Stomach smooth muscle (tissue), 2 donors: ENCODE measurements around the gene CUEDC1.
A peak's percentile ranks its signal among the peaks of the same experiment; 100 is the strongest.
"Not testable (repeated sequence)": the region's sequence is repeated elsewhere in the genome, so short reads cannot be mapped to it uniquely, and the experiment has no call there.

ENCODE experiments used
- H3K27ac ChIP-seq: one replicate; pipeline ENCODE4 v1.7.0; 2013; ENCODE audit warnings: mild to moderate bottlenecking, low read length, inconsistent platforms
- H3K27me3 ChIP-seq, 2 donors: one replicate each; pipeline ENCODE4 v1.7.0; 2013; ENCODE audit warnings: low read length in 2 of 2; ENCODE audit not compliant: insufficient read depth in 2 of 2, control insufficient read depth in 1 of 2
- H3K36me3 ChIP-seq, 2 donors: one replicate each; pipeline ENCODE4 v1.7.0; 2013; ENCODE audit warnings: low read length in 2 of 2; ENCODE audit not compliant: control insufficient read depth in 2 of 2, insufficient read depth in 2 of 2
- H3K4me1 ChIP-seq: one replicate; pipeline ENCODE4 v1.7.0; 2013; ENCODE audit warnings: low read length; ENCODE audit not compliant: control insufficient read depth, insufficient read depth
- H3K4me3 ChIP-seq, 2 donors: one replicate each; pipeline ENCODE4 v1.7.0; 2013; ENCODE audit warnings: low read length in 2 of 2
- H3K9ac ChIP-seq, 2 donors: one replicate each; pipeline ENCODE4 v1.7.0; 2013; ENCODE audit warnings: low read length in 2 of 2, mild to moderate bottlenecking in 1 of 2
- H3K9me3 ChIP-seq, 2 donors: one replicate each; pipeline ENCODE4 v1.7.0; 2013; ENCODE audit warnings: low read length in 2 of 2; ENCODE audit not compliant: control insufficient read depth in 2 of 2
- donor health status: healthy.
- donor health status: Pancreatic carcinoma.

Gene CUEDC1

GRCh38 chr17:57984261-57984890, 29.2 kb upstream of the CUEDC1 start:
- H3K9me3 ChIP-seq, result no peaks in the 10 kb centered on the region
- no peaks in the 10 kb centered on the region for H3K27me3 ChIP-seq
- peak overlapping the region; percentile 12 to 36 for H3K4me3 ChIP-seq
- peaks cover 10 to 21% of the 10 kb centered on the region in 2 donors for H3K36me3 ChIP-seq
- H3K9ac ChIP-seq, result peak overlapping the region; percentile 16 to 37
- H3K4me1 ChIP-seq, result peaks cover 35% of the 10 kb centered on the region
- H3K27ac ChIP-seq, result peak overlapping the region; percentile 19

- H3K36me3 ChIP-seq, result peaks cover 10 to 30% of the 10 kb centered on the region in 2 donors
- no peak overlapping the region for H3K27ac ChIP-seq
- no peaks in the 10 kb centered on the region for H3K9me3 ChIP-seq
- H3K9ac ChIP-seq, result no peak overlapping the region
- peak overlapping the region in 1 of 2 donors; percentile 12 for H3K4me3 ChIP-seq
- no peaks in the 10 kb centered on the region for H3K27me3 ChIP-seq
- H3K4me1 ChIP-seq, result peaks cover 38% of the 10 kb centered on the region
These were observed 28.2 kb upstream of the CUEDC1 start for GRCh38 chr17:57983446-57983845.

GRCh38 chr17:57982452-57983170, 27.4 kb upstream of the CUEDC1 start:
- Histone ChIP-seq H3K4me1 (peaks cover 38% of the 10 kb centered on the region), H3K4me3 (peak overlapping the region in 1 of 2 donors; percentile 31), H3K9me3 (no peaks in the 10 kb centered on the region), H3K27ac (peak overlapping the region; percentile 1), H3K36me3 (peaks cover 10 to 37% of the 10 kb centered on the region in 2 donors), H3K27me3 (no peaks in the 10 kb centered on the region), H3K9ac (no peak overlapping the region)

GRCh38 chr17:57980522-57980921, 25.3 kb upstream of the CUEDC1 start:
- Histone ChIP-seq H3K9ac (no peak overlapping the region), H3K4me3 (no peak overlapping the region), H3K27ac (no peak overlapping the region), H3K27me3 (no peaks in the 10 kb centered on the region), H3K9me3 (no peaks in the 10 kb centered on the region), H3K36me3 (peaks cover 22 to 54% of the 10 kb centered on the region in 2 donors), H3K4me1 (peaks cover 42% of the 10 kb centered on the region)

GRCh38 chr17:57979076-57979475, 23.9 kb upstream of the CUEDC1 start:
- Histone ChIP-seq H3K4me1 (peaks cover 38% of the 10 kb centered on the region), H3K27ac (no peak overlapping the region), H3K36me3 (peaks cover 32 to 64% of the 10 kb centered on the region in 2 donors)

GRCh38 chr17:57976594-57976993, 21.4 kb upstream of the CUEDC1 start:
- H3K4me1 ChIP-seq, result peaks cover 18% of the 10 kb centered on the region
- no peak overlapping the region for H3K27ac ChIP-seq
- H3K9me3 ChIP-seq, result no peaks in the 10 kb centered on the region
- no peak overlapping the region for H3K4me3 ChIP-seq
- H3K9ac ChIP-seq, result no peak overlapping the region
- H3K27me3 ChIP-seq, result no peaks in the 10 kb centered on the region
- peaks cover 29 to 73% of the 10 kb centered on the region in 2 donors for H3K36me3 ChIP-seq

More at GRCh38 chr17:57979076-57979475, 23.9 kb upstream of the CUEDC1 start:
- H3K4me3 ChIP-seq, result no peak overlapping the region
- no peaks in the 10 kb centered on the region for H3K9me3 ChIP-seq
- no peaks in the 10 kb centered on the region for H3K27me3 ChIP-seq
- H3K9ac ChIP-seq, result no peak overlapping the region

- H3K27me3 ChIP-seq, result no peaks in the 10 kb centered on the region
- peaks cover 17% of the 10 kb centered on the region for H3K4me1 ChIP-seq
- H3K9ac ChIP-seq, result no peak overlapping the region
- peak overlapping the region in 1 of 2 donors; percentile 29 for H3K4me3 ChIP-seq
- H3K27ac ChIP-seq, result no peak overlapping the region
- no peaks in the 10 kb centered on the region for H3K9me3 ChIP-seq
- peaks cover 32 to 65% of the 10 kb centered on the region in 2 donors for H3K36me3 ChIP-seq
These were observed 19.8 kb upstream of the CUEDC1 start for GRCh38 chr17:57975044-57975443.

GRCh38 chr17:57974053-57974824, 19.0 kb upstream of the CUEDC1 start:
- not testable (repeated sequence) for H3K9me3 ChIP-seq, H3K4me3 ChIP-seq, H3K27ac ChIP-seq, H3K9ac ChIP-seq, H3K27me3 ChIP-seq
- Histone ChIP-seq H3K36me3 (peaks cover 30 to 58% of the 10 kb centered on the region in 2 donors), H3K4me1 (peaks cover 17% of the 10 kb centered on the region)

GRCh38 chr17:57972151-57972550, 16.9 kb upstream of the CUEDC1 start:
- H3K9me3 ChIP-seq, result no peaks in the 10 kb centered on the region
- no peaks in the 10 kb centered on the region for H3K27me3 ChIP-seq
- no peak overlapping the region for H3K4me3 ChIP-seq
- no peak overlapping the region for H3K9ac ChIP-seq
- no peak overlapping the region for H3K27ac ChIP-seq
- peaks cover 27 to 42% of the 10 kb centered on the region in 2 donors for H3K36me3 ChIP-seq
- H3K4me1 ChIP-seq, result peaks cover 14% of the 10 kb centered on the region

- Histone ChIP-seq H3K27ac (no peak overlapping the region), H3K9me3 (no peaks in the 10 kb centered on the region), H3K4me1 (peaks cover 14% of the 10 kb centered on the region), H3K27me3 (no peaks in the 10 kb centered on the region), H3K36me3 (peaks cover 23 to 37% of the 10 kb centered on the region in 2 donors), H3K4me3 (no peak overlapping the region), H3K9ac (no peak overlapping the region)
These were observed 16.4 kb upstream of the CUEDC1 start for GRCh38 chr17:57971572-57971971.
